Upper lobe of left lung (tissue), 4 donors: Measurements from ENCODE around the gene NT5C1A.

Experiments
- CTCF ChIP-seq, 6 experiments: fragments of 450-650 bp in 4 of 6; fragments of 200-600 bp in 2 of 6; sonication (generic) in 2 of 6; IDR thresholded peaks; one replicate each; pipeline ENCODE4 v1.5.1; 2016 to 2019; ENCODE audit warnings: antibody characterized with exemption in 6 of 6
- EP300 ChIP-seq, 4 donors: sonication (generic); formaldehyde crosslinking; IDR thresholded peaks; one replicate each; pipeline ENCODE4 v1.5.1; 2017; ENCODE audit warnings: antibody characterized with exemption in 4 of 4, control low read depth in 2 of 4
- POLR2A ChIP-seq, 4 donors: fragments of 450-650 bp; IDR thresholded peaks; one replicate each; pipeline ENCODE4 v1.5.1; 2016 to 2017; ENCODE audit warnings: antibody characterized with exemption in 4 of 4, mild to moderate bottlenecking in 2 of 4
- POLR2AphosphoS5 ChIP-seq, 2 donors: sonication (generic); formaldehyde crosslinking; IDR thresholded peaks; one replicate each; pipeline ENCODE4 v1.5.1; 2017; ENCODE audit warnings: antibody characterized with exemption in 2 of 2

DNA sequence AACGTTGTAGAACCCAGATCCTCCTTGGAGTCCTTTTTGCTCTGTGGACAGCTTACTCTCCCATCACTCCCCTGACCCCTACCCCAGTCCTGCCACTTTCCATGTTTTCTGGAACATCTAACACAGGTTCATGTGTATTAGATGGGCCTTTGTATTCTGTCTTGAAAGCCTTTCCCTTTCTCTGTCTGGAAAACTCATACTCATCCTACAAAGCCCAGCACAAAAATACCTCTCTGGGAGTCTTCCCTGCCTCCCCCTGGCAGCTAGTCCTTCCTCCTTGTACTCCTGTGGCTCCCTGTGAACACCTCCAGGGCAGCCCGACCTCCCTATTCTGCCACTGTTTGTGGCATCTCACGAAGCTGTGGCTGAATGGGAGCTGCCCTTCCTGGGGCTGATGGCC lies 24.7 kb downstream of the NT5C1A start:
- TF ChIP-seq CTCF (IDR thresholded peaks at IDR 0.05): no peak
- TF ChIP-seq POLR2A (IDR thresholded peaks at IDR 0.05): no peak
- no peak for TF ChIP-seq EP300 (IDR thresholded peaks at IDR 0.05)
- TF ChIP-seq POLR2AphosphoS5 (IDR thresholded peaks at IDR 0.05): no peak
